Stimulated activated effector memory CD8-positive, alpha-beta T cell treated with anti-CD3 and anti-CD28 coated beads, Interleukin-12 subunit alpha, Interleukin-12 subunit beta, amount 100 ng/mL, for 72 hours (primary cell): ENCODE data around the gene TPBG.

ENCODE experiments used
- ATAC-seq: fragments of 150-1000 bp; cut with Tn5 transposase; 2 replicates; pipeline ENCODE4 v1.10.0; 2021
- DNase-seq, 2 donors: peaks; one replicate each; pipeline ENCODE4 v3.0.0; 2021 to 2022; ENCODE audit warnings: low spot score in 2 of 2
- H3K27ac Mint-ChIP-seq: one replicate; pipeline ENCODE4 v1.8.0; 2022; ENCODE audit warnings: mild to moderate bottlenecking, mixed read lengths
- H3K36me3 Mint-ChIP-seq: one replicate; pipeline ENCODE4 v1.8.0; 2022; ENCODE audit warnings: mild to moderate bottlenecking, mixed read lengths
- H3K4me1 Mint-ChIP-seq: one replicate; pipeline ENCODE4 v1.8.0; 2022; ENCODE audit warnings: mixed read lengths
- H3K4me3 Mint-ChIP-seq: one replicate; pipeline ENCODE4 v1.8.0; 2022; ENCODE audit warnings: mild to moderate bottlenecking, mixed read lengths
- H3K9me3 Mint-ChIP-seq: one replicate; pipeline ENCODE4 v1.8.0; 2022; ENCODE audit warnings: mixed read lengths

The TPBG gene

GRCh38 chr6:82397962-82398692 is 34.5 kb downstream of the TPBG start:
- Mint-ChIP-seq H3K27ac (no peak overlapping the region), H3K4me1 (no peaks in the 10 kb centered on the region), H3K36me3 (no peaks in the 10 kb centered on the region), H3K9me3 (no peaks in the 10 kb centered on the region), H3K4me3 (no peak overlapping the region)
- no peak for DNase-seq
- no peak for ATAC-seq

GRCh38 chr6:82408952-82409431 is 45.4 kb downstream of the TPBG start:
- no peak for ATAC-seq
- Mint-ChIP-seq H3K27ac (no peak overlapping the region), H3K36me3 (no peaks in the 10 kb centered on the region), H3K4me1 (no peaks in the 10 kb centered on the region), H3K4me3 (no peak overlapping the region), H3K9me3 (no peaks in the 10 kb centered on the region)
- no peak for DNase-seq

GRCh38 chr6:82410151-82410648 is 46.6 kb downstream of the TPBG start:
- Mint-ChIP-seq H3K4me3 (no peak overlapping the region), H3K9me3 (no peaks in the 10 kb centered on the region), H3K27ac (no peak overlapping the region), H3K36me3 (no peaks in the 10 kb centered on the region), H3K4me1 (no peaks in the 10 kb centered on the region)
- no peak for DNase-seq
- no peak for ATAC-seq

GRCh38 chr6:82413868-82414267 is 50.3 kb downstream of the TPBG start:
- no peaks in the 10 kb centered on the region for H3K9me3 Mint-ChIP-seq
- ATAC-seq: no peak
- H3K27ac Mint-ChIP-seq: no peak overlapping the region
- H3K4me1 Mint-ChIP-seq: no peaks in the 10 kb centered on the region
- no peaks in the 10 kb centered on the region for H3K36me3 Mint-ChIP-seq
- no peak overlapping the region for H3K4me3 Mint-ChIP-seq
- no peak for DNase-seq

- DNase-seq (no peak), ATAC-seq (no peak)
- Mint-ChIP-seq H3K9me3 (no peaks in the 10 kb centered on the region), H3K4me3 (no peak overlapping the region), H3K4me1 (no peaks in the 10 kb centered on the region), H3K36me3 (no peaks in the 10 kb centered on the region), H3K27ac (no peak overlapping the region)
Observed at GRCh38 chr6:82415820-82416219, 52.2 kb downstream of the TPBG start.

- Mint-ChIP-seq H3K4me3 (no peak overlapping the region), H3K9me3 (no peaks in the 10 kb centered on the region), H3K4me1 (no peaks in the 10 kb centered on the region), H3K36me3 (no peaks in the 10 kb centered on the region), H3K27ac (no peak overlapping the region)
- DNase-seq: no peak
- no peak for ATAC-seq
Observed at GRCh38 chr6:82416346-82416745, 52.7 kb downstream of the TPBG start.
